Muscle layer of colon (tissue), 2 donors: ENCODE results near the gene GARIN3.

ENCODE experiments used
- H3K27ac ChIP-seq: one replicate; pipeline ENCODE4 v1.7.0; 2013; ENCODE audit warnings: low read depth, mild to moderate bottlenecking, low read length, moderate library complexity
- H3K27me3 ChIP-seq, 2 donors: one replicate each; pipeline ENCODE4 v1.7.0; 2013; ENCODE audit warnings: low read length in 2 of 2, mild to moderate bottlenecking in 2 of 2; ENCODE audit not compliant: insufficient read depth in 2 of 2, control insufficient read depth in 1 of 2
- H3K36me3 ChIP-seq: one replicate; pipeline ENCODE4 v1.7.0; 2013; ENCODE audit warnings: mild to moderate bottlenecking, low read length; ENCODE audit not compliant: insufficient read depth
- H3K4me1 ChIP-seq: one replicate; pipeline ENCODE4 v1.7.0; 2013; ENCODE audit warnings: mild to moderate bottlenecking, low read length; ENCODE audit not compliant: insufficient read depth
- H3K4me3 ChIP-seq, 2 donors: one replicate each; pipeline ENCODE4 v1.7.0; 2013; ENCODE audit warnings: low read length in 2 of 2, low read depth in 1 of 2, mild to moderate bottlenecking in 1 of 2, moderate library complexity in 1 of 2
- H3K9ac ChIP-seq: one replicate; pipeline ENCODE4 v1.7.0; 2013; ENCODE audit warnings: low read length
- H3K9me3 ChIP-seq: one replicate; pipeline ENCODE4 v1.7.0; 2013; ENCODE audit warnings: mild to moderate bottlenecking, low read length
- donor health status: abdominal sarcoma.
- donor health status: Adenocarcinoma of cecum.

GARIN3 gene

DNA sequence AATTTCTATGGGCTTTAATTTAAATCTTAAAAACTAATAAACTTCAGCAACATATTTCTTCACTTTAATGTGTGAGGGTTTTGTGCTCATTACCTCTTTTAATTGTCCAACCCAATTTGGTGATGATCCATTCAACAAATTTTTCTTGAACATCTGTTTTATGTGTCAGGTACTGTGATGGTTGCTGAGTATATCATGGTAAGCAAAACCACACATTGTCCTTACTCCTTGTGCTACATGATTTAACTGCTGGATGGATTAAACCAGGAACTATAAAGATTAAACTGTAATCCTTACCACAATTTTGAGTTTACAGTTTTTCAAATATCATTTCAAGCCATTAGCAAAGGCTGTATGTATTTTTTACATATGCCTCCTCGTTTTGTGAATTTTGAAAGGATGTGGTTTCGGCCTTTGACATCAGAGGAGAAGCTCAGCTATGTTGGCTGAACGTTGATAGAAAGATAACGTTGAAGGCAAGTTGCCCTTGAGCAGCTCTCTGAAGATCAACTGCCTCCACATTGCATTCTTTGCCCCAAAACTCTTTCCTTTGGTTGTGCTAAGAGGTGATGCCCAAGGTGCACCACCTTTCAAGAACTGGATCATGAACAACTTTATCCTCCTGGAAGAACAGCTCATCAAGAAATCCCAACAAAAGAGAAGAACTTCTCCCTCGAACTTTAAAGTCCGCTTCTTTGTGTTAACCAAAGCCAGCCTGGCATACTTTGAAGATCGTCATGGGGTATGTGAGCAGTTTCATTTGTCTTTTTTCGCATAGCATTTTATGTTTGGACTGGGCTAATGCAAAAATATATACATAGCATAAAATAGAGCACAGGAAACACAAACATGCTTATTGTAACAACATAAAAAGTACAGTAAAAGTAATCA lies 14.6 kb upstream of the GARIN3 start, which contains the start of gene ITK:
Gene ITK, plus strand, starts transcription at position 467 of the 891 bp plus-strand sequence. Its CDS starts 138 bp downstream, at position 605.
- Histone ChIP-seq H3K36me3 (no peaks in the 10 kb centered on the region), H3K27ac (no peak within 1 kb of the TSS), H3K4me1 (no peaks in the 10 kb centered on the region), H3K9me3 (peaks cover 4% of the 10 kb centered on the region), H3K9ac (no peak within 1 kb of the TSS), H3K27me3 (no peaks in the 10 kb centered on the region), H3K4me3 (no peak within 1 kb of the TSS)

DNA sequence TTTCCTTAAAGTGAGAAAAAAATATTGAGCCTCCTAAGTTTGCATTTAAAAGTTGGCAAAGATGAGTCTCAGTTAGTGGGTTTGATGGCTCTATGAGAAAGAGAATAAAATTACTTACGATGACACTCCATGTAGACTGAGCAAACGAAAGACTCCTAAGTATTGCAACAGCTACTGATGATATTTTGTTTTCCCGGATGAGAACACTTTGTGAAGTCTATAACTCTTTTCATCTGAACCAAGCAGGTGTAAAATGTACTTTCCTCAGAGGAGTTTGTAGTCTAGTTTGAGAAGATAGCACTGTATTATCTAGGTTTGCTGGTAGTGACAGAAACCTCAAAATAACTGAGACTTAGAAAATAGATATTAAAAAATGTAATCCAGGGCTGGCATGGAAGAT lies 12.9 kb upstream of the GARIN3 start:
- peaks cover under 1% of the 10 kb centered on the region for H3K9me3 ChIP-seq
- no peaks in the 10 kb centered on the region for H3K36me3 ChIP-seq
- H3K4me1 ChIP-seq, result no peaks in the 10 kb centered on the region
- no peak overlapping the region for H3K4me3 ChIP-seq
- no peaks in the 10 kb centered on the region for H3K27me3 ChIP-seq
- H3K27ac ChIP-seq, result no peak overlapping the region
- H3K9ac ChIP-seq, result no peak overlapping the region

DNA sequence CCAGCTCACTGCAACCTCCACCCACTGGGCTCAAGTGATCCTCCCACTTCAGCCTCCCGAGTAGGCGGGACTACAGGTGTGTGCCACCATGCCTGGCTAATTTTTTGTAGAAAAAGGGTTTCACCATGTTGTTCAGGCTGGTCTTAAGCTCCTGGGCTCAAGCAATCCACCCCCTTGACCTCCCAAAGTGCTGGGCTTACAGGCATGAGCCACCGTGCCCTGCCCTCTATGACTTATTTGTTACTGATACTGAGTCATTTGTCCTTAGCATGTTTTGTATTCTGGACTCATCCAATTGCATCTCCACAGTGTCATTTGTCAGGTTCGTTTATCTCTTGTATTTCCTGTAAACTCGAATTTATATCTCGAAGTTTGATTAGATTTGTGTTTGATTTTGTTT lies 11.9 kb upstream of the GARIN3 start:
- Histone ChIP-seq H3K27ac (no peak overlapping the region), H3K4me3 (no peak overlapping the region), H3K9ac (no peak overlapping the region), H3K36me3 (no peaks in the 10 kb centered on the region), H3K4me1 (no peaks in the 10 kb centered on the region), H3K27me3 (no peaks in the 10 kb centered on the region), H3K9me3 (no peaks in the 10 kb centered on the region)

DNA sequence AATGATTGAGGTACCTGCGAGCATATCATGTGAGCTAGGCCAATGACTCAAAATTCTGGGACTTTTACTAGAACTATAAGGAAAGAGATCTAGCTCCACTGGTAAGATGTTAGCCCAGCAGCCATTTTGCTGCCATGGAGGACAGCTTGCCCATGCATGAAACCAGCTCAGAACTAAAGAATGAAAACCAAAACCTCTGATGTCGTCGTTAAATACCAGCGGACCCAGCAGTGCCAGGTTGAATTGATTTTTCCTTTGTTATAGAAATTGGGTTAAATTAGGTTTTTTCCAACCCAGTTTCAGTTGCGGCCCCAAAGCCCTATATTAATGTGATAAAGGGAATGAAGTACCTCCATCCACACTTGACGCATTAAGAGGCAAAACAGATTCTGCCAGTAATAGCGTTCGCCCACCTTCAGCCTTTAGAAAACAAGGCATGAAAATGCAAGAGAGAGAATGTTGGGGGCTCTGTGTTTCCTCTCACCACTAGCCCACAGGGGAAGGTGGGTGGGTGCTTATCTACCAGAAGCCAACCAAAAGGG lies 9.1 kb upstream of the GARIN3 start:
- no peaks in the 10 kb centered on the region for H3K27me3 ChIP-seq

DNA sequence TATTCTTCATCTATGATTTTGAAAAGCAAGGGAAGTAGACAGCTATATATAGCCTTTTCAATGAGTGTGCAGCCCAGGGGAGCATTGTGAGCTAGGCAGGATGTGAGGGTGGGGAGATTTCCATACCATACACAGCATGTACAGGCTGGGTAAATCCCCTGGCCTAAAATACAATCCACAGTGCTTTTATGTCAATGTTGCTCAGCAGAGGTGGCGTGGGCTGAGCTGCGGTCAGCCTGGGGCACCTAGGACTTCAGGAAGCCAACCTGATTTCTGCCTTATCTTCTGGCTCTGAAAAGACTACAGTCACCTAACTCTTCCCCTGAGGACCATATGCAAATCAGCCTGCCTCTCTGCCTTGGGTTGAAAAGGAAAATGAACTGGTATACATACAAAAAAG lies 6.3 kb upstream of the GARIN3 start:
- H3K36me3 ChIP-seq, result no peaks in the 10 kb centered on the region
- H3K27me3 ChIP-seq, result no peaks in the 10 kb centered on the region
- no peak overlapping the region for H3K4me3 ChIP-seq
- H3K9me3 ChIP-seq, result no peaks in the 10 kb centered on the region
- H3K4me1 ChIP-seq, result no peaks in the 10 kb centered on the region
- no peak overlapping the region for H3K27ac ChIP-seq
- H3K9ac ChIP-seq, result no peak overlapping the region

More for the DNA sequence above, 9.1 kb upstream of the GARIN3 start:
- Histone ChIP-seq H3K27ac (no peak overlapping the region), H3K4me3 (no peak overlapping the region), H3K9ac (no peak overlapping the region), H3K9me3 (no peaks in the 10 kb centered on the region), H3K36me3 (no peaks in the 10 kb centered on the region), H3K4me1 (no peaks in the 10 kb centered on the region)

DNA sequence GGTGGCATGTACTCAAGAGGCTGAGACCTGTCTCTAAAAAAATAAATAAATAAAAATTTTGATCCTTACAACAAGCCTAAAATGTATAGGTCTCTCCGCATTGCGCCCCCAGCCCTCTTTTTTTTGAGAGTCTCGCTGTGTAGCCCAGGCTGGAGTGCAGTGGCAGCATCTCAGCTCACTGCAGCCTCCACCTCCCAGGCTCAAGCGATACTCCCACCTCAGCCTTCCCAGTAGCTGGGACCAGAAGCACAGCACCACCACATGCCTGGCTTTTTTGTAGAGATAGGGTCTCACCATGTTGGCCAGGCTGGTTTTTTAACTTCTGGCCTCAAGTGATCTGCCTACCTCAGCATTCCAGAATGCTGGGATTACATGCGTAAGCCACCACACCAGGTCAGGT lies 2.2 kb upstream of the GARIN3 start:
- no peaks in the 10 kb centered on the region for H3K27me3 ChIP-seq

DNA sequence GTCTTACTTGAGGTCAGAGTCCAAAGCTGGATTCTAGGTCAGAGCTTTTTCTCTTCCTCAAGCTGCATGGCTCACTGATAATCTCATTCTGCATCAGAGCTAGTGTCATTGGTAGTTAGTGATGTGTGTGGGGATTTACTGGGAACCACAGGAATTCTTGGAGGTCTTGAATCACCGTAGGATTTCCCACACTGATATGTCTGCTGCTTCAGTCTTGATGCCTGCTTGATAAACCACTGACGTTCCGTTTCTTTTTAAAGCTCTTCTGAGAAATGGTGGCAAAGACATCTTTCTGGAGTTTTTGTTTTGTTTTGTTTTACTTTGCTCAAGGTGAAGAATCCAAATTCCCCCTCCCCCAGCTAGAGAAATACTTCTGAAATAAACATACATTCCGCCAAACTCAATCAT lies 1.2 kb upstream of the GARIN3 start:
- no peak overlapping the region for H3K4me3 ChIP-seq
- no peak overlapping the region for H3K9ac ChIP-seq
- no peaks in the 10 kb centered on the region for H3K9me3 ChIP-seq
- no peaks in the 10 kb centered on the region for H3K27me3 ChIP-seq
- no peak overlapping the region for H3K27ac ChIP-seq
- H3K36me3 ChIP-seq, result no peaks in the 10 kb centered on the region
- H3K4me1 ChIP-seq, result no peaks in the 10 kb centered on the region

More for the DNA sequence above, 2.2 kb upstream of the GARIN3 start:
- Histone ChIP-seq H3K4me3 (no peak overlapping the region), H3K9me3 (no peaks in the 10 kb centered on the region), H3K27ac (no peak overlapping the region), H3K36me3 (no peaks in the 10 kb centered on the region), H3K9ac (no peak overlapping the region), H3K4me1 (no peaks in the 10 kb centered on the region)

DNA sequence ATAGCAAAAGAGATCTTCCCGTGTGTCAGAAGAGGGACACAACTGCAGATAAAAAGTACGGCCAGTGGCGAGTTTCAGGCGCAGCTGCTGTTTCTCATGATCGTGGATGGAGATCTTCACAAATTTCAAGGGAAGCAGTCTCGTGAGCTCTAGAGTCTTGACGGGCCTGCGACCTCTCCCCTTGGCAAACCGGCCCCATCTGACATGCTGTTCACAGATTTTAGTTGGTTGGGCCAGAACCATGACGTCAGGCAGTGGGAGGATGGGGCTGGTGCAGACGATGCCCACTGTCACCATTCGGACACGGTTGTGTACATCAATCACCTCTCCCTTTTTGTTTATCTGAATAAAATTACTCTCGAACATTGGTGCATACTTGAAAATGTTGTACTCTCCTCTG lies 396 bp downstream of the GARIN3 start:
- no peaks in the 10 kb centered on the region for H3K9me3 ChIP-seq
- H3K36me3 ChIP-seq, result no peaks in the 10 kb centered on the region
- no peak overlapping the region for H3K27ac ChIP-seq
- no peak overlapping the region for H3K4me3 ChIP-seq
- no peak overlapping the region for H3K9ac ChIP-seq
- no peaks in the 10 kb centered on the region for H3K27me3 ChIP-seq
- no peaks in the 10 kb centered on the region for H3K4me1 ChIP-seq

DNA sequence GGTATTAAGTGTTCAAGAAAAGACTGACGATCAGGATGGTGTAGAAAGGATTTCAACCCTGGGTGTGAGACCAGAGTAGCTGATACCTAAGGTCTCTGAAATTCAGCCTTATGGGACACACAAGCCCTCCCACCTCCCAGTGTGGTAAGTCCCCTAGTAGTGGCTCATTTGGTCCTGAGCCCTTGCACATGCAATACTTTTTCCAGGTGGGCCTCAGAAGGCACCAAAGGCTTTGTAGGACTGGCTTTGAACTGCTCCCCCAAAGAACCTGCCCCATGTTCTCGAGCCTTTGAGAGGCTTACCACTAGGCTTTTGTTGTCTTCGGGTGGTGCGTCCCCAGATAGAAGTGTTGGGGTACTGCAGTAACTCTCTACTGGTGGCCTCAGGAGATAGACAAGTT lies 803 bp downstream of the GARIN3 start:
- no peak overlapping the region for H3K4me3 ChIP-seq
- no peak overlapping the region for H3K27ac ChIP-seq
- H3K9ac ChIP-seq, result no peak overlapping the region
- no peaks in the 10 kb centered on the region for H3K9me3 ChIP-seq
- H3K36me3 ChIP-seq, result no peaks in the 10 kb centered on the region
- no peaks in the 10 kb centered on the region for H3K4me1 ChIP-seq
- H3K27me3 ChIP-seq, result no peaks in the 10 kb centered on the region

DNA sequence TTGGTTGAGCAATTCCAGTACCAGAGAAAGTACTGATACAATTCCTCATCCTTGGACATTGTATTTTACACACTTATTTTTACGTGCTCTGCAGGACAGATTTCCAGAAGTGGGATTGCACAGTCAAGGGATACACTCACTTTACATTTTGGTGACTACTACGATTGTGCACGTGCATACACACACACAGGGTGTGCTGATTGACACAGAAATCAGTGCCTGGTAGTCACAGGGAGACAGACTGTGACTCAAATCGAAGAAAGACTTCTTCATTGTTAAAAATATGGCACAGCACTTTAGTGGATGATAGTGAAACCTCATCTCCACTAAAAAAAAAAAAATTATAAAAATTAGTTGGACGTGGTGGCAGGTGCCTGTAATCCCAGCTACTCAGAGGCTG lies 1.5 kb downstream of the GARIN3 start:
- Histone ChIP-seq H3K27me3 (no peaks in the 10 kb centered on the region), H3K4me1 (no peaks in the 10 kb centered on the region), H3K4me3 (no peak overlapping the region), H3K9ac (no peak overlapping the region), H3K36me3 (no peaks in the 10 kb centered on the region), H3K27ac (no peak overlapping the region), H3K9me3 (no peaks in the 10 kb centered on the region)

DNA sequence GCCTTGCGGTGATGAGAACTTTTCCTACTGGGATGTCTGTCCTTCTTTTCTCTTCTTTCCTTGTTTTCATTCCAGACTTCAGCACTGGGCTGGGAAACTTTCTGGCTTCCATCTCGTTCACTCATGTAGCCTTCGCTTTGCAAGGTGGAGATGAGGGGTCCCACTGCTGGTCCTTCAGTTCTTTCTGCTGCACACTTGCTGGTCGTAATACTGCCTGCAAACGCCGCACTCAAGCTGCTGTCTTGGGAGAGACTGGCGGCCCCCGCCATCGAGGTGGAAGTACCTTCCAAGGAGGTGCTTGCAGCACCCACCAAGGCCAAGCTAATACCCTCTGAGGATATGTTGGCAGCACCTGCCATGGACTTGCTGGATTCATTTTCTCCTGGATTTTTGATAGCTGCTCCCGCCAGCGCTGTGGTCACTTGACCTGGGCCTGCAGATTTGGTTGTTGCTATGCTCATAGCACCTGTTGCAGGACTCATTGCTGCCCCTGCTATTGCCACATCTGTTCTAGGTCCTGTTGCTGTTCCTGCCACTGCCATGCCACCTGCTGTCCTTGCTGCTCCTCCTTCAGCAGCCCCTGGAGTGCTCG lies 3.0 kb downstream of the GARIN3 start:
- no peak overlapping the region for H3K27ac ChIP-seq
- H3K4me1 ChIP-seq, result no peaks in the 10 kb centered on the region
- H3K27me3 ChIP-seq, result no peaks in the 10 kb centered on the region
- H3K4me3 ChIP-seq, result no peak overlapping the region
- H3K36me3 ChIP-seq, result no peaks in the 10 kb centered on the region
- no peaks in the 10 kb centered on the region for H3K9me3 ChIP-seq
- H3K9ac ChIP-seq, result no peak overlapping the region
